GM18858 (cell line): Measurements from ENCODE around the gene F8.
A peak's percentile ranks its signal among the peaks of the same experiment; 100 is the strongest.
"Not testable (repeated sequence)": the region's sequence is repeated elsewhere in the genome, so short reads cannot be mapped to it uniquely, and the experiment has no call there.

ENCODE experiments used
- ATAC-seq: cut with Tn5 transposase; IDR thresholded peaks from one replicate; pipeline ENCODE4 v1.9.1; 2021; ENCODE audit not compliant: unreplicated experiment

The F8 gene

GRCh38 chrX:154886069-154886788 lies 136.3 kb downstream of the F8 start, which contains the start of gene F8A1:
Gene F8A1, plus strand, starts transcription at chrX:154886355. Its CDS starts 20 bp downstream, at chrX:154886375.
- ATAC-seq, result peak; percentile 45

- not testable (repeated sequence) for ATAC-seq
Measured at GRCh38 chrX:154885549-154885948, 137.0 kb downstream of the F8 start.

GRCh38 chrX:154885057-154885456 lies 137.5 kb downstream of the F8 start:
- ATAC-seq, result not testable (repeated sequence)

- not testable (repeated sequence) for ATAC-seq
Measured at GRCh38 chrX:154884069-154884468, 138.5 kb downstream of the F8 start.

GRCh38 chrX:154873329-154873728 lies 149.2 kb downstream of the F8 start:
- no peak for ATAC-seq

GRCh38 chrX:154868522-154868921 lies 154.0 kb downstream of the F8 start:
- ATAC-seq, result not testable (repeated sequence)

GRCh38 chrX:154855256-154855655 lies 167.3 kb downstream of the F8 start:
- ATAC-seq, result no peak

GRCh38 chrX:154850957-154851611 lies 171.4 kb downstream of the F8 start:
- no peak for ATAC-seq

- ATAC-seq, result no peak
Measured at GRCh38 chrX:154840856-154841255, 181.7 kb downstream of the F8 start.

GRCh38 chrX:154836163-154836562 lies 186.4 kb downstream of the F8 start:
- no peak for ATAC-seq

- ATAC-seq, result no peak
Measured at GRCh38 chrX:154834562-154834961, 188.0 kb downstream of the F8 start, which contains the start of gene SMIM9. Gene SMIM9, minus strand, starts transcription at chrX:154834662. Its CDS starts 3,806 bp downstream, at chrX:154830856.

GRCh38 chrX:154833746-154834274 lies 188.7 kb downstream of the F8 start:
- ATAC-seq, result no peak

GRCh38 chrX:154829926-154830442 lies 192.5 kb downstream of the F8 start:
- ATAC-seq, result no peak

GRCh38 chrX:154829134-154829533 lies 193.4 kb downstream of the F8 start:
- no peak for ATAC-seq

- no peak for ATAC-seq
Measured at GRCh38 chrX:154828016-154828408, 194.5 kb downstream of the F8 start.

- ATAC-seq, result peak; percentile 90
Measured at GRCh38 chrX:154827194-154828015, 195.1 kb downstream of the F8 start.

GRCh38 chrX:154825586-154825985 lies 196.9 kb downstream of the F8 start:
- not testable (repeated sequence) for ATAC-seq

- no peak for ATAC-seq
Measured at GRCh38 chrX:154824638-154825037, 197.9 kb downstream of the F8 start.

- ATAC-seq, result no peak
Measured at GRCh38 chrX:154822029-154822428, 200.5 kb downstream of the F8 start.

GRCh38 chrX:154821523-154821922 lies 201.0 kb downstream of the F8 start:
- no peak for ATAC-seq

- ATAC-seq, result no peak
Measured at GRCh38 chrX:154819771-154820341, 202.7 kb downstream of the F8 start.
